ENCODE data around the gene SDK2.

GRCh38 chr17:73575470-73576221 is 68.6 kb downstream of the SDK2 start:
- no peak for TF ChIP-seq CTCF (IDR thresholded peaks at IDR 0.05)
- no peak for TF ChIP-seq POLR2A (IDR thresholded peaks at IDR 0.05)

Measured in prostate gland (tissue), 2 donors.